Measurements from ENCODE around the gene CACNB2. TPM values are rescaled to one million over a fixed set of nuclear protein-coding genes. Genes with fewer than 3 reads are reported as not detected.

CACNB2 gene
- total RNA-seq, 1 experiment from 2014 or later: not detected

DNA sequence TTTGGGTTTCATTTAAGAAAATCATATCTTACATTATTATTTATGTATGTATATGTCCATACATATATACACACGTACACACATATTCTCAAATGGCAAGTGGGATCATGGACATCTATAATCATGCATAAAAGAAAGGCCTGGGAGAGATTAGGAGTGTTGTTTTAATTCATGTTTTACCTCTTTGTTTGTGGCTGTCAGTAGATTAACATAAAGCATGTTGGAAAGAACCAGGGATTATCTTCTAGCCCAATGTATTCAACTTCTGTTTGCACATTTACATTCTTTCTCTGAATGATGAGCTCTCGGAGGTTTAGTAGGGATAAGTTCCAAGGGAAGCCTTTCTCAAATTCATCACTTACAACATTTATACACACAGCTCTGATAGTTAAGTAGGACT is 319.8 kb downstream of the CACNB2 start:
- Histone ChIP-seq H3K4me3 (ENCODE audit: low read depth in 2 of 2, low read length in 2 of 2) (no peak overlapping the region), H3K36me3 (ENCODE audit: control insufficient read depth, insufficient read depth, low read length) (no peaks in the 10 kb centered on the region), H3K27me3 (ENCODE audit: control insufficient read depth, insufficient read depth, low read length) (no peaks in the 10 kb centered on the region; the same call in 1 of the 2 replicates), H3K9me3 (ENCODE audit: control insufficient read depth, insufficient read depth, low read depth, low read length) (no peaks in the 10 kb centered on the region), H3K27ac (ENCODE audit: low read length) (no peak overlapping the region), H3K4me1 (ENCODE audit: control insufficient read depth, insufficient read depth, low read length) (no peaks in the 10 kb centered on the region)
- intact Hi-C loops (cut with micrococcal nuclease; ENCODE audit: unreplicated experiment) (no loop called here), in situ Hi-C loops (cut with HindIII; ENCODE audit: low pct_unique_long_range_greater_than_20kb, low sequenced_read_pairs) (no loop called here)
- BruUV-seq (replicated peaks): no TSS peak
- no peak for DNase-seq (ENCODE audit: low read depth, low spot score)
- ChIA-PET POLR2A (interaction anchor here (1.1 kb wide), 1 partner anchor 39 kb away, joined by 3 read pairs; no protein-coding TSS in a partner anchor), CTCF (no interaction called here)
- no peak for TF ChIP-seq TCF7L2 (IDR thresholded peaks at IDR 0.05; ENCODE audit: low read depth, low read length)
- no peak for TF ChIP-seq POLR2AphosphoS5 (IDR thresholded peaks at IDR 0.05; ENCODE audit: low read depth, low read length)
- no peak for TF ChIP-seq SIN3A (IDR thresholded peaks at IDR 0.05; ENCODE audit: borderline replicate concordance, insufficient read depth, low read depth, low read length)
- TF ChIP-seq CTCF (IDR thresholded peaks at IDR 0.05): no peak
- TF ChIP-seq, protein P1, sequence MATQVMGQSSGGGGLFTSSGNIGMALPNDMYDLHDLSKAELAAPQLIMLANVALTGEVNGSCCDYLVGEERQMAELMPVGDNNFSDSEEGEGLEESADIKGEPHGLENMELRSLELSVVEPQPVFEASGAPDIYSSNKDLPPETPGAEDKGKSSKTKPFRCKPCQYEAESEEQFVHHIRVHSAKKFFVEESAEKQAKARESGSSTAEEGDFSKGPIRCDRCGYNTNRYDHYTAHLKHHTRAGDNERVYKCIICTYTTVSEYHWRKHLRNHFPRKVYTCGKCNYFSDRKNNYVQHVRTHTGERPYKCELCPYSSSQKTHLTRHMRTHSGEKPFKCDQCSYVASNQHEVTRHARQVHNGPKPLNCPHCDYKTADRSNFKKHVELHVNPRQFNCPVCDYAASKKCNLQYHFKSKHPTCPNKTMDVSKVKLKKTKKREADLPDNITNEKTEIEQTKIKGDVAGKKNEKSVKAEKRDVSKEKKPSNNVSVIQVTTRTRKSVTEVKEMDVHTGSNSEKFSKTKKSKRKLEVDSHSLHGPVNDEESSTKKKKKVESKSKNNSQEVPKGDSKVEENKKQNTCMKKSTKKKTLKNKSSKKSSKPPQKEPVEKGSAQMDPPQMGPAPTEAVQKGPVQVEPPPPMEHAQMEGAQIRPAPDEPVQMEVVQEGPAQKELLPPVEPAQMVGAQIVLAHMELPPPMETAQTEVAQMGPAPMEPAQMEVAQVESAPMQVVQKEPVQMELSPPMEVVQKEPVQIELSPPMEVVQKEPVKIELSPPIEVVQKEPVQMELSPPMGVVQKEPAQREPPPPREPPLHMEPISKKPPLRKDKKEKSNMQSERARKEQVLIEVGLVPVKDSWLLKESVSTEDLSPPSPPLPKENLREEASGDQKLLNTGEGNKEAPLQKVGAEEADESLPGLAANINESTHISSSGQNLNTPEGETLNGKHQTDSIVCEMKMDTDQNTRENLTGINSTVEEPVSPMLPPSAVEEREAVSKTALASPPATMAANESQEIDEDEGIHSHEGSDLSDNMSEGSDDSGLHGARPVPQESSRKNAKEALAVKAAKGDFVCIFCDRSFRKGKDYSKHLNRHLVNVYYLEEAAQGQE (IDR thresholded peaks at IDR 0.05; ENCODE audit: insufficient read depth in 1 of 2, low read depth in 2 of 2, low read length in 1 of 2): no peak
- ATAC-seq: no peak

- DNase-seq (ENCODE audit: low read depth, low spot score) (no peak), ATAC-seq (no peak)
- no peaks in the 10 kb centered on the region for H3K36me3 ChIP-seq (ENCODE audit: control insufficient read depth, insufficient read depth, low read length)
- no peak for TF ChIP-seq SIN3A (IDR thresholded peaks at IDR 0.05; ENCODE audit: borderline replicate concordance, insufficient read depth, low read depth, low read length)
- TF ChIP-seq TCF7L2 (IDR thresholded peaks at IDR 0.05; ENCODE audit: low read depth, low read length): no peak
- TF ChIP-seq, protein P1 (IDR thresholded peaks at IDR 0.05; ENCODE audit: insufficient read depth in 1 of 2, low read depth in 2 of 2, low read length in 1 of 2): no peak
- TF ChIP-seq POLR2AphosphoS5 (IDR thresholded peaks at IDR 0.05; ENCODE audit: low read depth, low read length): no peak
- no peak for TF ChIP-seq CTCF (IDR thresholded peaks at IDR 0.05)
- intact Hi-C loops (cut with micrococcal nuclease; ENCODE audit: unreplicated experiment) (no loop called here), in situ Hi-C loops (cut with HindIII; ENCODE audit: low pct_unique_long_range_greater_than_20kb, low sequenced_read_pairs) (no loop called here)
- no peaks in the 10 kb centered on the region for H3K4me1 ChIP-seq (ENCODE audit: control insufficient read depth, insufficient read depth, low read length)
- CTCF ChIA-PET: no interaction called here
- no peak overlapping the region for H3K27ac ChIP-seq (ENCODE audit: low read length)
- H3K9me3 ChIP-seq (ENCODE audit: control insufficient read depth, insufficient read depth, low read depth, low read length): no peaks in the 10 kb centered on the region
- H3K27me3 ChIP-seq (ENCODE audit: control insufficient read depth, insufficient read depth, low read length): no peaks in the 10 kb centered on the region; the same call in 1 of the 2 replicates
- POLR2A ChIA-PET: no interaction called here
- no peak overlapping the region for H3K4me3 ChIP-seq (ENCODE audit: low read depth in 2 of 2, low read length in 2 of 2)
- BruUV-seq (replicated peaks): no TSS peak
Measured at GRCh38 chr10:18463673-18464211, 323.5 kb downstream of the CACNB2 start.

Data from Panc1 (cell line).